NCI-H187 treated with DMSO at 0.1 percent for 48 hours (cell line): ENCODE data around the gene TUBA4A.
"Not testable (repeated sequence)": the region's sequence is repeated elsewhere in the genome, so short reads cannot be mapped to it uniquely, and the experiment has no call there.

Experiments used
- DNase-seq: peaks from one replicate; lab custom pipeline; 2025; lab: John Stamatoyannopoulos, UW

Gene TUBA4A

GRCh38 chr2:219268294-219268693 is 14.6 kb upstream of the TUBA4A start:
- DNase-seq, result no peak

GRCh38 chr2:219266886-219267285 is 13.2 kb upstream of the TUBA4A start:
- DNase-seq, result no peak

- DNase-seq, result no peak
Measured at GRCh38 chr2:219266232-219266631, 12.5 kb upstream of the TUBA4A start.

- DNase-seq, result no peak
Measured at GRCh38 chr2:219261024-219261855, 7.5 kb upstream of the TUBA4A start.

GRCh38 chr2:219258942-219259341 is 5.2 kb upstream of the TUBA4A start:
- not testable (repeated sequence) for DNase-seq

GRCh38 chr2:219254590-219255201 is 978 bp upstream of the TUBA4A start:
- no peak for DNase-seq

GRCh38 chr2:219252900-219253752 is 592 bp downstream of the TUBA4A start, which contains the start of gene TUBA4B:
TUBA4B (plus strand) TSS chr2:219253243; CDS start chr2:219253408, 165 bp downstream.
- DNase-seq, result no peak

GRCh38 chr2:219252570-219252899 is 1.2 kb downstream of the TUBA4A start:
- no peak for DNase-seq

GRCh38 chr2:219252084-219252483 is 1.6 kb downstream of the TUBA4A start:
- DNase-seq, result no peak

- DNase-seq, result no peak
Measured at GRCh38 chr2:219251656-219252055, 2.1 kb downstream of the TUBA4A start.

GRCh38 chr2:219250049-219250781 is 3.5 kb downstream of the TUBA4A start:
- no peak for DNase-seq

GRCh38 chr2:219249203-219249980 is 4.3 kb downstream of the TUBA4A start:
- no peak for DNase-seq

- no peak for DNase-seq
Measured at GRCh38 chr2:219248845-219249202, 4.9 kb downstream of the TUBA4A start.

- DNase-seq, result no peak
Measured at GRCh38 chr2:219247678-219248642, 5.8 kb downstream of the TUBA4A start.

- no peak for DNase-seq
Measured at GRCh38 chr2:219246559-219246958, 7.2 kb downstream of the TUBA4A start.

GRCh38 chr2:219245899-219246230 is 7.9 kb downstream of the TUBA4A start:
- DNase-seq, result no peak

GRCh38 chr2:219245148-219245898 is 8.4 kb downstream of the TUBA4A start, which contains the start of the genes GLB1L and STK16:
GLB1L (minus strand) TSS chr2:219245444; CDS start chr2:219243573, 1,871 bp downstream.
STK16 (plus strand) TSS chr2:219245479; CDS start chr2:219246000, 521 bp downstream.
- no peak for DNase-seq

- DNase-seq, result no peak
Measured at GRCh38 chr2:219244789-219245147, 8.9 kb downstream of the TUBA4A start.

GRCh38 chr2:219243291-219243761 is 10.4 kb downstream of the TUBA4A start:
- no peak for DNase-seq
